Bronchial epithelial cell (primary cell): ENCODE data around the gene DHX34. TPM values are rescaled to one million over a fixed set of nuclear protein-coding genes. Genes with fewer than 3 reads are reported as not detected.

ENCODE experiments used
- DNase-seq: peaks from one replicate; pipeline ENCODE4 v3.0.0-alpha.2; 2010; ENCODE audit warnings: low read depth
- FAIRE-seq: peaks from 2 replicates; lab custom pipeline; 2011; peaks lifted over from hg19 to GRCh38; lab: Jason Lieb, UNC
- H3K27me3 ChIP-seq: 2 replicates; pipeline ENCODE4 v1.5.1; 2011; ENCODE audit warnings: low read length; ENCODE audit not compliant: control insufficient read depth, insufficient read depth
- H3K36me3 ChIP-seq: 2 replicates; pipeline ENCODE4 v1.5.1; 2011; ENCODE audit warnings: low read length; ENCODE audit not compliant: control insufficient read depth, insufficient read depth
- H3K4me3 ChIP-seq: 2 replicates; pipeline ENCODE4 v1.5.1; 2011; ENCODE audit warnings: mild to moderate bottlenecking, low read depth, low read length, control low read depth
- CTCF ChIP-seq: IDR thresholded peaks from 2 replicates; pipeline ENCODE4 v1.5.1; 2011; ENCODE audit warnings: mild to moderate bottlenecking, moderate library complexity, low read length, control low read depth, inconsistent platforms; ENCODE audit not compliant: insufficient read depth, severe bottlenecking
- total RNA-seq: library from RNA; depleted of rRNA; stranded (reverse); fragments of >200 nt; gene quantifications from 2 replicates; pipeline ENCODE4 v1.2.1, GENCODE V29; 2014

Gene DHX34
- total RNA-seq, 1 donor from 2014 or later: 9.5 TPM

GRCh38 chr19:47313754-47314295 is 35.3 kb upstream of the DHX34 start:
- no peak for TF ChIP-seq CTCF
- DNase-seq (no peak), FAIRE-seq (no peak)
- no peaks in the 10 kb centered on the region for H3K36me3 ChIP-seq
- H3K4me3 ChIP-seq: no peak overlapping the region
- no peaks in the 10 kb centered on the region for H3K27me3 ChIP-seq

GRCh38 chr19:47315125-47315821 is 33.8 kb upstream of the DHX34 start:
- FAIRE-seq (peak; percentile 85), DNase-seq (peak; percentile 97)
- Histone ChIP-seq H3K27me3 (no peaks in the 10 kb centered on the region), H3K36me3 (no peaks in the 10 kb centered on the region), H3K4me3 (no peak overlapping the region)
- no peak for TF ChIP-seq CTCF

GRCh38 chr19:47316513-47316912 is 32.6 kb upstream of the DHX34 start:
- DNase-seq: no peak
- TF ChIP-seq CTCF: no peak
- Histone ChIP-seq H3K36me3 (no peaks in the 10 kb centered on the region), H3K27me3 (no peaks in the 10 kb centered on the region), H3K4me3 (no peak overlapping the region)
- FAIRE-seq: no peak

- no peaks in the 10 kb centered on the region for H3K36me3 ChIP-seq
- no peak for TF ChIP-seq CTCF
- DNase-seq (no peak), FAIRE-seq (no peak)
- H3K4me3 ChIP-seq: no peak overlapping the region
- H3K27me3 ChIP-seq: peaks cover 2% of the 10 kb centered on the region
Observed at GRCh38 chr19:47319923-47320871, 28.9 kb upstream of the DHX34 start.

- Histone ChIP-seq H3K36me3 (no peaks in the 10 kb centered on the region), H3K27me3 (peaks cover 2% of the 10 kb centered on the region), H3K4me3 (no peak overlapping the region)
- no peak for FAIRE-seq
- DNase-seq: no peak
- no peak for TF ChIP-seq CTCF
Observed at GRCh38 chr19:47321630-47322029, 27.5 kb upstream of the DHX34 start.
